MM.1S (cell line): ENCODE data around the gene MLLT10.

Experiments used
- EZH2 ChIP-seq: fragments of 300-600 bp; sonication (generic); optimal IDR thresholded peaks from 2 replicates; pipeline ENCODE3; 2017; ENCODE audit warnings: low read depth, mild to moderate bottlenecking, antibody characterized with exemption, low read length, mixed read lengths
- TF ChIP-seq, protein P1 (sequence below): fragments of 300-600 bp; sonication (generic); IDR thresholded peaks from 2 replicates; pipeline ENCODE4 v1.5.1; 2016; ENCODE audit warnings: antibody characterized with exemption, low read length, mixed read lengths

DNA sequence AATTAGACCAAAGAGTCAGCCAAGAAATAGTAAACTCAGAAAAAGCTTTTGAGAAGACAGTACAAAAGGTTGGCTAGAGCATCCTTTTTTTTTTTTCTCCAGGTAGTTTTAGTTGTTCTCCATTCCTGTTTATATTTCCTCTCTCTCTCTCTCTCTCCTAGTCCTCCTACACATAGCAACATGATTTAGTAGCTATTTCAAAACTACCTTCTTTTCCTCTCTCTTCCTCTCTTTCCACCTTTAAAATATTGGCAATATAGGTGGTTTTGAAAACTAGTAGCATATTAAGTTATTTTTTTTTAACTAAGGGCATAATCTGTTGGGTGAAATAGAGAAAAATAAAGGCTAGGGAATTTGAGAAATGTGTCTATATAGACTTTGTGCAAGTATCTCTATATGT lies 13.5 kb upstream of the MLLT10 start:
- no peak for TF ChIP-seq EZH2
- TF ChIP-seq, protein P1, sequence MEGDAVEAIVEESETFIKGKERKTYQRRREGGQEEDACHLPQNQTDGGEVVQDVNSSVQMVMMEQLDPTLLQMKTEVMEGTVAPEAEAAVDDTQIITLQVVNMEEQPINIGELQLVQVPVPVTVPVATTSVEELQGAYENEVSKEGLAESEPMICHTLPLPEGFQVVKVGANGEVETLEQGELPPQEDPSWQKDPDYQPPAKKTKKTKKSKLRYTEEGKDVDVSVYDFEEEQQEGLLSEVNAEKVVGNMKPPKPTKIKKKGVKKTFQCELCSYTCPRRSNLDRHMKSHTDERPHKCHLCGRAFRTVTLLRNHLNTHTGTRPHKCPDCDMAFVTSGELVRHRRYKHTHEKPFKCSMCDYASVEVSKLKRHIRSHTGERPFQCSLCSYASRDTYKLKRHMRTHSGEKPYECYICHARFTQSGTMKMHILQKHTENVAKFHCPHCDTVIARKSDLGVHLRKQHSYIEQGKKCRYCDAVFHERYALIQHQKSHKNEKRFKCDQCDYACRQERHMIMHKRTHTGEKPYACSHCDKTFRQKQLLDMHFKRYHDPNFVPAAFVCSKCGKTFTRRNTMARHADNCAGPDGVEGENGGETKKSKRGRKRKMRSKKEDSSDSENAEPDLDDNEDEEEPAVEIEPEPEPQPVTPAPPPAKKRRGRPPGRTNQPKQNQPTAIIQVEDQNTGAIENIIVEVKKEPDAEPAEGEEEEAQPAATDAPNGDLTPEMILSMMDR = no peak
